Measurements from ENCODE around the gene GBX2. TPM values are rescaled to one million over a fixed set of nuclear protein-coding genes. Genes with fewer than 3 reads are reported as not detected.

Gene GBX2
- total and polyA plus RNA-seq, 10 of the 15 experiments (the other 5 are each of a cell fraction or from before 2014, with no cell fraction given) = not detected

GRCh38 chr2:236171181-236171679 is 3.0 kb upstream of the GBX2 start (continued):
- TF ChIP-seq, protein P1, sequence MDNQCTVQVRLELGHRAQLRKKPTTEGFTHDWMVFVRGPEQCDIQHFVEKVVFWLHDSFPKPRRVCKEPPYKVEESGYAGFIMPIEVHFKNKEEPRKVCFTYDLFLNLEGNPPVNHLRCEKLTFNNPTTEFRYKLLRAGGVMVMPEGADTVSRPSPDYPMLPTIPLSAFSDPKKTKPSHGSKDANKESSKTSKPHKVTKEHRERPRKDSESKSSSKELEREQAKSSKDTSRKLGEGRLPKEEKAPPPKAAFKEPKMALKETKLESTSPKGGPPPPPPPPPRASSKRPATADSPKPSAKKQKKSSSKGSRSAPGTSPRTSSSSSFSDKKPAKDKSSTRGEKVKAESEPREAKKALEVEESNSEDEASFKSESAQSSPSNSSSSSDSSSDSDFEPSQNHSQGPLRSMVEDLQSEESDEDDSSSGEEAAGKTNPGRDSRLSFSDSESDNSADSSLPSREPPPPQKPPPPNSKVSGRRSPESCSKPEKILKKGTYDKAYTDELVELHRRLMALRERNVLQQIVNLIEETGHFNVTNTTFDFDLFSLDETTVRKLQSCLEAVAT (IDR thresholded peaks at IDR 0.05) = no peak

GRCh38 chr2:236170590-236171165 is 2.5 kb upstream of the GBX2 start:
- H3K36me3 ChIP-seq (ENCODE audit: control insufficient read depth in 2 of 2, insufficient read depth in 2 of 2, low read length in 1 of 2) = no peaks in the 10 kb centered on the region
- WGBS (ENCODE audit: insufficient coverage, insufficient replicate concordance, low lambda C conversion rate, missing lambda C conversion rate) = 14% methylated on average over 21 of the region's 21 CpGs
- H3K27ac ChIP-seq (ENCODE audit: control insufficient read depth, insufficient read depth) = no peak overlapping the region
- CTCF ChIA-PET = interaction anchor here (0.6 to 2.4 kb wide), 2 partner anchors 10 to 391 kb away, joined by 3 to 13 read pairs; no protein-coding TSS in a partner anchor
- no peak overlapping the region for H3K4me2 ChIP-seq (ENCODE audit: control insufficient read depth, insufficient read depth)
- FAIRE-seq (no peak), DNase-seq (ENCODE audit: low read depth, low spot score) (no peak), ATAC-seq (no peak)
- RAD21 ChIA-PET (ENCODE audit: unreplicated experiment) = no interaction called here
- intact Hi-C loops (cut with micrococcal nuclease; ENCODE audit: unreplicated experiment) (no loop called here), in situ Hi-C loops (cut with MboI) (no loop called here)
- no peak overlapping the region for H3K9ac ChIP-seq (ENCODE audit: control insufficient read depth, insufficient read depth, low read length)
- H3K4me3 ChIP-seq = no peak overlapping the region
- no peaks in the 10 kb centered on the region for H4K20me1 ChIP-seq (ENCODE audit: control insufficient read depth, insufficient read depth)
- H3K27me3 ChIP-seq (replicated peaks in 1 of 2; ENCODE audit: control insufficient read depth in 2 of 2, insufficient read depth in 2 of 2, low read length in 1 of 2) = peaks cover 4 to 12% of the 10 kb centered on the region in 2 experiments
- SMC1A ChIA-PET (ENCODE audit: uncharacterized antibody, unreplicated experiment) = no interaction called here
- BruUV-seq (replicated peaks) = no TSS peak
- TF ChIP-seq ZNF384 (IDR thresholded peaks at IDR 0.05; ENCODE audit: borderline replicate concordance, low read depth, low read length) = no peak
- TF ChIP-seq ZBED1 (IDR thresholded peaks at IDR 0.05; ENCODE audit: borderline replicate concordance) = no peak
- no peak for TF ChIP-seq KLF5 (IDR thresholded peaks at IDR 0.05; ENCODE audit: partially characterized antibody)
- TF ChIP-seq, protein P2, sequence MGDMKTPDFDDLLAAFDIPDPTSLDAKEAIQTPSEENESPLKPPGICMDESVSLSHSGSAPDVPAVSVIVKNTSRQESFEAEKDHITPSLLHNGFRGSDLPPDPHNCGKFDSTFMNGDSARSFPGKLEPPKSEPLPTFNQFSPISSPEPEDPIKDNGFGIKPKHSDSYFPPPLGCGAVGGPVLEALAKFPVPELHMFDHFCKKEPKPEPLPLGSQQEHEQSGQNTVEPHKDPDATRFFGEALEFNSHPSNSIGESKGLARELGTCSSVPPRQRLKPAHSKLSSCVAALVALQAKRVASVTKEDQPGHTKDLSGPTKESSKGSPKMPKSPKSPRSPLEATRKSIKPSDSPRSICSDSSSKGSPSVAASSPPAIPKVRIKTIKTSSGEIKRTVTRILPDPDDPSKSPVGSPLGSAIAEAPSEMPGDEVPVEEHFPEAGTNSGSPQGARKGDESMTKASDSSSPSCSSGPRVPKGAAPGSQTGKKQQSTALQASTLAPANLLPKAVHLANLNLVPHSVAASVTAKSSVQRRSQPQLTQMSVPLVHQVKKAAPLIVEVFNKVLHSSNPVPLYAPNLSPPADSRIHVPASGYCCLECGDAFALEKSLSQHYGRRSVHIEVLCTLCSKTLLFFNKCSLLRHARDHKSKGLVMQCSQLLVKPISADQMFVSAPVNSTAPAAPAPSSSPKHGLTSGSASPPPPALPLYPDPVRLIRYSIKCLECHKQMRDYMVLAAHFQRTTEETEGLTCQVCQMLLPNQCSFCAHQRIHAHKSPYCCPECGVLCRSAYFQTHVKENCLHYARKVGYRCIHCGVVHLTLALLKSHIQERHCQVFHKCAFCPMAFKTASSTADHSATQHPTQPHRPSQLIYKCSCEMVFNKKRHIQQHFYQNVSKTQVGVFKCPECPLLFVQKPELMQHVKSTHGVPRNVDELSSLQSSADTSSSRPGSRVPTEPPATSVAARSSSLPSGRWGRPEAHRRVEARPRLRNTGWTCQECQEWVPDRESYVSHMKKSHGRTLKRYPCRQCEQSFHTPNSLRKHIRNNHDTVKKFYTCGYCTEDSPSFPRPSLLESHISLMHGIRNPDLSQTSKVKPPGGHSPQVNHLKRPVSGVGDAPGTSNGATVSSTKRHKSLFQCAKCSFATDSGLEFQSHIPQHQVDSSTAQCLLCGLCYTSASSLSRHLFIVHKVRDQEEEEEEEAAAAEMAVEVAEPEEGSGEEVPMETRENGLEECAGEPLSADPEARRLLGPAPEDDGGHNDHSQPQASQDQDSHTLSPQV (IDR thresholded peaks at IDR 0.05) = no peak
- TF ChIP-seq WRNIP1 (IDR thresholded peaks at IDR 0.05; ENCODE audit: borderline replicate concordance, low read depth, low read length) = no peak
- no peak for TF ChIP-seq SREBF1 (IDR thresholded peaks at IDR 0.05; ENCODE audit: low read length)
- TF ChIP-seq, protein P3, sequence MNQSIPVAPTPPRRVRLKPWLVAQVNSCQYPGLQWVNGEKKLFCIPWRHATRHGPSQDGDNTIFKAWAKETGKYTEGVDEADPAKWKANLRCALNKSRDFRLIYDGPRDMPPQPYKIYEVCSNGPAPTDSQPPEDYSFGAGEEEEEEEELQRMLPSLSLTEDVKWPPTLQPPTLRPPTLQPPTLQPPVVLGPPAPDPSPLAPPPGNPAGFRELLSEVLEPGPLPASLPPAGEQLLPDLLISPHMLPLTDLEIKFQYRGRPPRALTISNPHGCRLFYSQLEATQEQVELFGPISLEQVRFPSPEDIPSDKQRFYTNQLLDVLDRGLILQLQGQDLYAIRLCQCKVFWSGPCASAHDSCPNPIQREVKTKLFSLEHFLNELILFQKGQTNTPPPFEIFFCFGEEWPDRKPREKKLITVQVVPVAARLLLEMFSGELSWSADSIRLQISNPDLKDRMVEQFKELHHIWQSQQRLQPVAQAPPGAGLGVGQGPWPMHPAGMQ (IDR thresholded peaks at IDR 0.05; ENCODE audit: borderline replicate concordance) = no peak
- no peak for TF ChIP-seq JUNB (IDR thresholded peaks at IDR 0.05)
- TF ChIP-seq, protein P4, sequence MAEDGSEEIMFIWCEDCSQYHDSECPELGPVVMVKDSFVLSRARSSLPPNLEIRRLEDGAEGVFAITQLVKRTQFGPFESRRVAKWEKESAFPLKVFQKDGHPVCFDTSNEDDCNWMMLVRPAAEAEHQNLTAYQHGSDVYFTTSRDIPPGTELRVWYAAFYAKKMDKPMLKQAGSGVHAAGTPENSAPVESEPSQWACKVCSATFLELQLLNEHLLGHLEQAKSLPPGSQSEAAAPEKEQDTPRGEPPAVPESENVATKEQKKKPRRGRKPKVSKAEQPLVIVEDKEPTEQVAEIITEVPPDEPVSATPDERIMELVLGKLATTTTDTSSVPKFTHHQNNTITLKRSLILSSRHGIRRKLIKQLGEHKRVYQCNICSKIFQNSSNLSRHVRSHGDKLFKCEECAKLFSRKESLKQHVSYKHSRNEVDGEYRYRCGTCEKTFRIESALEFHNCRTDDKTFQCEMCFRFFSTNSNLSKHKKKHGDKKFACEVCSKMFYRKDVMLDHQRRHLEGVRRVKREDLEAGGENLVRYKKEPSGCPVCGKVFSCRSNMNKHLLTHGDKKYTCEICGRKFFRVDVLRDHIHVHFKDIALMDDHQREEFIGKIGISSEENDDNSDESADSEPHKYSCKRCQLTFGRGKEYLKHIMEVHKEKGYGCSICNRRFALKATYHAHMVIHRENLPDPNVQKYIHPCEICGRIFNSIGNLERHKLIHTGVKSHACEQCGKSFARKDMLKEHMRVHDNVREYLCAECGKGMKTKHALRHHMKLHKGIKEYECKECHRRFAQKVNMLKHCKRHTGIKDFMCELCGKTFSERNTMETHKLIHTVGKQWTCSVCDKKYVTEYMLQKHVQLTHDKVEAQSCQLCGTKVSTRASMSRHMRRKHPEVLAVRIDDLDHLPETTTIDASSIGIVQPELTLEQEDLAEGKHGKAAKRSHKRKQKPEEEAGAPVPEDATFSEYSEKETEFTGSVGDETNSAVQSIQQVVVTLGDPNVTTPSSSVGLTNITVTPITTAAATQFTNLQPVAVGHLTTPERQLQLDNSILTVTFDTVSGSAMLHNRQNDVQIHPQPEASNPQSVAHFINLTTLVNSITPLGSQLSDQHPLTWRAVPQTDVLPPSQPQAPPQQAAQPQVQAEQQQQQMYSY (CRISPR knock-in tag; IDR thresholded peaks at IDR 0.05) = no peak
- TF ChIP-seq HDAC2 (IDR thresholded peaks at IDR 0.05) = no peak
- no peak for TF ChIP-seq DPF2 (IDR thresholded peaks at IDR 0.05)
- no peaks in the 10 kb centered on the region for H3K4me1 ChIP-seq (ENCODE audit: control insufficient read depth, insufficient read depth, low read length)
- POLR2A ChIA-PET = no interaction called here
- H3K79me2 ChIP-seq (ENCODE audit: control insufficient read depth, insufficient read depth, low read length) = no peaks in the 10 kb centered on the region
- H3K9me3 ChIP-seq (replicated peaks; ENCODE audit: control insufficient read depth, insufficient read depth, low read length) = peaks cover 2% of the 10 kb centered on the region; the same call in 2 of the 3 replicates
- no peak overlapping the region for H2AFZ ChIP-seq (ENCODE audit: control insufficient read depth, low read depth, low read length)

Data from GM12878 (cell line).